Islet precursor cell (in vitro differentiated cells): ENCODE measurements around the gene HBQ1.
"Not testable (repeated sequence)": the region's sequence is repeated elsewhere in the genome, so short reads cannot be mapped to it uniquely, and the experiment has no call there.

Experiments used
- DNase-seq: peaks from one replicate; pipeline ENCODE4 v3.0.0-alpha.2; 2018

HBQ1 gene

DNA sequence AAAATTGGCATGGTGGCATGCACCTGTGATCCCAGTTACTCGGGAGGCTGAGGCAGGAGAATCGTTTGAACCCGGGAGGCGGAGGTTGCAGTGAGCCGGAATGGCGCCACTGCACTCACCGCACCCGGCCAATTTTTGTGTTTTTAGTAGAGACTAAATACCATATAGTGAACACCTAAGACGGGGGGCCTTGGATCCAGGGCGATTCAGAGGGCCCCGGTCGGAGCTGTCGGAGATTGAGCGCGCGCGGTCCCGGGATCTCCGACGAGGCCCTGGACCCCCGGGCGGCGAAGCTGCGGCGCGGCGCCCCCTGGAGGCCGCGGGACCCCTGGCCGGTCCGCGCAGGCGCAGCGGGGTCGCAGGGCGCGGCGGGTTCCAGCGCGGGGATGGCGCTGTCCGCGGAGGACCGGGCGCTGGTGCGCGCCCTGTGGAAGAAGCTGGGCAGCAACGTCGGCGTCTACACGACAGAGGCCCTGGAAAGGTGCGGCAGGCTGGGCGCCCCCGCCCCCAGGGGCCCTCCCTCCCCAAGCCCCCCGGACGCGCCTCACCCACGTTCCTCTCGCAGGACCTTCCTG, at the start of gene HBQ1:
Gene HBQ1, plus strand, starts transcription at position 359 of the 575 bp plus-strand sequence. Its CDS starts 28 bp downstream, at position 387.
- peak; percentile 78 for DNase-seq

DNA sequence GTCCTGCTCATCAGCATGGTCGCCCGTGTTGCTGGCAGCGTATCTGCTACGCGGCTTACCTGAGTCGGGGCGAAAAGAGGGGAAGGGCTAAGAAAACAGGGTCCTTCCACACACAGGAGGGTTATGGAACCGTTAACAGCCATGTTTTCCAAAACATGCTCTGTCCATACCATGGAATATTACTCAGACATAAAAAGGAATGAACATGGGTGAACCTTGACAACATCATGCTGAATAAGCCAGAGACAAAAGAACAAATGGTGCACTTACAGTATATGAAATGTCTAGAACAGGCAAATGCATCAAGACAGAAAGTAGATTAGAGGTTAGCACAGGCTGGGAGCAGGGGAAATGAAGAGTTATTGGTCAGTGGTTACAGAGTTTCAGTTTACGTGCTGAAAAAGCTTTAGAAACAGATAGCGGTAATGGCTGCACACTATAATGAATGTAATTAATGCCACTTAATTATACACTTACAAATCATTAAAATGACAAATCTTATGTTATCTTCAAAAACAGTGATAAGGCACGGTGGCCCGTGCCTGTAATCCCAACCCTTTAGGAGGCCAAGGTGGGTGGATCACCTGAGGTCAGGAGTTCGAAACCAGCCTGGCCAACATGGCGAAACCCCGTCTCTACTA, 49.6 kb upstream of the HBQ1 start:
- DNase-seq = no peak

DNA sequence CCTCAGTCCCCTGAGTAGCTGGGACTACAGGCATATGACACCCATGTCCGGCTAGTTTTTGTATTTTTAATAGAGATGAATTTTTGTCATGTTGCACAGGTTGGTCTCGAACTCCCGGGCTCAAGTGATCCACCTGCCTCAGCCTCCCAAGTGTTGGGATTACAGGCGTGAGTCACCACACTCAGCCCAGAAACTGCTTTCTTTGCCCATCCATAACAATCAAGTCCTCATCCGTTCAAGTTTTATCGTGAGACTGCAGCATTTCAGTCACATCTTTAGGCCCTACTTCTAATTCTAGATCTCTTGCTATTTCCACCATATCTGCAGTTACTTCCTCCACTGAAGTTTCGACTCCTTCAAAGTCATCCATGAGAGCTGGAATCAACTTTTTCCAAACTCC, 48.1 kb upstream of the HBQ1 start:
- no peak for DNase-seq

- no peak for DNase-seq
Measured at GRCh38 chr16:133716-134115, 46.5 kb upstream of the HBQ1 start.

DNA sequence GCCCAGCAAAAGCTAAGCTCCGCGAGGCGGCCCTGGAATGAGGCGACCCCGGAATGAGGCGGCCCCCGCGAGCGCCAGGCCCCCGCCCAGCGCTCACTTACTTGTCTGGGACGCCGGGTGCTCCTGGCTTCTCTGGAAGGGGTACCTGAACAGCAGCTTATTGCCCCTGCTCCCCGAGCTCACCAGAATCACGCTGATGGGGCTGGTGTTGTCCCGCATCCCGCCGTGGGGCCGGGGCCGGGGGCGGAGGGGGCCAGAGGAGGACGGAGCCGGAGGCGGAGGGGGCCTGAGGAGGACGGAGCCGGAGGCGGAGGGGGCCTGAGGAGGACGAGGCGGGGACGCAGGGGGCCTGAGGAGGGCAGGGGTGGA, 42.2 kb upstream of the HBQ1 start:
- DNase-seq = no peak

DNA sequence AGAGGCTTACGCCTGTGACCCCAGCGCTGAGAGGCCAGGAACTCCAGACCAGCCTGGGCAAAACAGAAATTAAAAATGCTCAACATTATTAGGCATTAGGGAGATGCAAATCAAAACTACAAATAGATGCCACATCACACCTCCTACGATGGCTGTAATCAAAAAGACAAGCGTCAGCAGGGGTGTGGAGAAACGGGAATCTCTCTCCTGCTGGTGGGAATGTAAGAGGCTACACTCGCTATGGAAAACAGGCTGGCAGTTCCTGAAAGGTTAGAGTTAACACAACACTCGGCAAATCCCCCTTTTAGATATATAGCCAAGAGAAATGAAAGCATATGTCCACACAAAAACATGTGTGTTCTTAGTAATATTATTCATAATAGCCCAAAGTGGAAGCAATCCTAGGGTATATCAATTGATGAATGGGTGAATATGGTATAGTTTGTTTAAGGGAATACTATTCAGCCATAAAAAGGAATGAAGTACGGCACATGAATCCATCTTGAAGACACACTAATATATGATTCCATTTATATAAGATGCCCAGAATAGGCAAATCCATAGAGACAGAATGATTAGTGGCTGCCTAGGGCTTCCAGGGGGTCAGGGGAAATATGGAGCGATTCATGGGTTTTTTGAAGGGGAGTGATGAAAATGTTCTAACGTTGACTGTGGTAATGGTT, 39.9 kb upstream of the HBQ1 start:
- no peak for DNase-seq

GRCh38 chr16:142405-142967, 37.8 kb upstream of the HBQ1 start:
- DNase-seq = no peak

GRCh38 chr16:143047-143446, 37.2 kb upstream of the HBQ1 start:
- DNase-seq = no peak

DNA sequence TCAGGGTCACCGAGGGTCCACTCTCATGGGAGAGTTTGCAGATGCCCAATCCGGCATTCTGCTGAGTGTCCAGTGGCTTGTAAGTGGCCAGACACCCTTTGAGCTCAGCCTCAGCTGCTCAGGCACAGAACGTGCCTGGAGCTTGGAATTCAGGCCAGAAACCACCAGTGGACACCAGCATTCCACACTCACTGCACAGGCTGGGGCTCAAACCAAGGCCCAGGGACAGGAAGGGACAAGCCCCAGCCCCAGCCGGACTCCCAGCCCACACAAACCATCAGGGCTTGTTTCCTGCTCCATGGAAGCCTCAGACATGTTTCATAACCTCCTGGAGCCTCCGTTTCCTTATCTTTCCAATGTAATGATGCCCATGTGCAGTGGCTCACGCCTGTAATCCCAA, 36.8 kb upstream of the HBQ1 start:
- no peak for DNase-seq

DNA sequence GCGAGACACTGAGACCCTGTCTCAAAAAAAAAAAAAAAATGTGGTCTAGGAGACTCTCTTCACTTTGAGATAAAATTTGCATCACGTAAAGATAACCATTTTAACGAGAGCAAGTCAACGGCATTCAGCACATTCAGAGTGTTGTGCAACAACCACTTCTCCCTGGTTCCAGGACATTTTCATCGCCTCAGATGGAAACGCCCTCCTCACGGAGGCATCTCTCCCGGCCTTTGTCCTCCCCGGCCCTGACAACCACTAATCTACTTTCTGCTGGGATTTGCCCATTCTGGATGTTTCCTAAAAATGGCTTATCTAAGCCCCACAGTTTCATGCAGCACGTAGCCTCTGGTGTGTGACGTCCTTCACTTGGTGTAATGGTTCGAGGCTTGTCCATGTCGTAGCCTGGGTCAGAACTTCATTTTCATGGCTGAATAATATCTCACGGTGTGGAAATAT, 35.4 kb upstream of the HBQ1 start:
- no peak for DNase-seq

DNA sequence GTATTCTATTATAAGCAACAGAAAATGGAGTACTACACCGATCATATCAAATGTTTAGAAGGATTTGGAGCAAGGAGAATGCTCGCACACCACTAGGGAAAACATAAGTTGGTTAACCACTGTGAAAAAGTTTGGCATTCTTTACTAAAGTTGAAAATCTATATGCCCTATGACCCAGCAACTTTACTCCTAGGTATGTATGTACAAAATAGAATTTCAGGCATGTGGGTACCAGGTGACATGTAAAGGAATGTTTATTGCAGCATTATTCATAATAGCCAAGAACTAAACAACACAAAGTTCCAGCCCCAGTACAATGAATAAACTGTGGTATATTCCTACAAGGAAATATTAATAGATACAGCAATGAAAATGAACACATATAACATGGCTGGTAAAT, 33.6 kb upstream of the HBQ1 start:
- DNase-seq = no peak

DNA sequence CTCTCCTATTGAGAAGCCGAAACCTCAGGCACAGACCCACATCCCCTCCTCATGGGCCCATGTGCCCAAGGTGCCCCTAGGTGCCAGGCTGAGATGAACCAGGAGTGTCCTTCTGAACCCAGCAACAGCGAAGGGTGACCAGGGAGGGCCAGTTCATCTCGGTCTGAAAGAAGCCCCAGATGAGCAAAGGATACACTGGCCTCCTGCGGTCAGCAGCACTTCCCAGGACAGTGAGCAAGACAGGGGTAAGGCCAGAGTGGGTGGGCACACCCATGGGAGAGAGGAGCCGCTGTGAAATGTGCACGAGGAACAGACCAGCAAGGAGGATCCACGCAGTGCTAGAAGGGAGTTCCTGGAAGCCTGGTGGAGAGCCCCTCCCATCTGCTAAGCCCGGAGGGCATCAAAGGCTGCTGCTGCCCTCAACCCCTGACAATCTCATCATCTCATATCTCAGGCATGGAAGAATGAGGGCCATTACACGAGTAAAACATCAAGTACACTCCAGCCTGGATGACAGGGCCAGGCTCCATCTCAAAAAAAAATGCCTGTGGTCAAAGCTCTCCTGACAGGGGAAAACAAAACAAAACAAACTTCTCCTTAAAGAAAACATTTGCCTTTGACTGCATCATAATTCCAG, 31.1 kb upstream of the HBQ1 start:
- no peak for DNase-seq

GRCh38 chr16:152141-153128, 27.8 kb upstream of the HBQ1 start, which contains the start of gene HBZ:
HBZ (plus strand) TSS chr16:152644; CDS start chr16:152910, 266 bp downstream.
- no peak for DNase-seq

DNA sequence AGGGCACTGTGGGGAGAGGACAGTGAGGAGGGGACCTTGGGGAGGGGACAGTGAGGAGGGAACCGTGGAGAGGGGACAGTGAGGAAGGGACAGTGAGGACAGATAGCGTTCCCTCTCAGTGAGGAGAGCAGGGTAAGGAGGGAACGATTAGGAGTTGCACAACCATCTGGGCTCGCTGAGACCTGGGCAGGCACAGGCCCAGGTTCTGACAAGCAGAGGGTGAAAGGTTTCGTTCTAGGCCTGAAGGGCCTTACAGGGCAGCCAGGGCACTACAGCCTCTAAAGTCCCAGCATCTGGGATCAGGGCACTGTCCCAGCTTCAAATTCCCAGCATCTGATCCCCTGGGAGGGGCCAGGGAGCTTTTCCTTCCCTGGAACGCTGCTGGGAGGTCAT, 27.1 kb upstream of the HBQ1 start:
- not testable (repeated sequence) for DNase-seq

- DNase-seq = not testable (repeated sequence)
Measured at GRCh38 chr16:153550-154216, 26.6 kb upstream of the HBQ1 start.

- peak; percentile 70 for DNase-seq
Measured at GRCh38 chr16:154217-155030, 25.8 kb upstream of the HBQ1 start.

- DNase-seq = no peak
Measured at GRCh38 chr16:155031-155398, 25.2 kb upstream of the HBQ1 start.

DNA sequence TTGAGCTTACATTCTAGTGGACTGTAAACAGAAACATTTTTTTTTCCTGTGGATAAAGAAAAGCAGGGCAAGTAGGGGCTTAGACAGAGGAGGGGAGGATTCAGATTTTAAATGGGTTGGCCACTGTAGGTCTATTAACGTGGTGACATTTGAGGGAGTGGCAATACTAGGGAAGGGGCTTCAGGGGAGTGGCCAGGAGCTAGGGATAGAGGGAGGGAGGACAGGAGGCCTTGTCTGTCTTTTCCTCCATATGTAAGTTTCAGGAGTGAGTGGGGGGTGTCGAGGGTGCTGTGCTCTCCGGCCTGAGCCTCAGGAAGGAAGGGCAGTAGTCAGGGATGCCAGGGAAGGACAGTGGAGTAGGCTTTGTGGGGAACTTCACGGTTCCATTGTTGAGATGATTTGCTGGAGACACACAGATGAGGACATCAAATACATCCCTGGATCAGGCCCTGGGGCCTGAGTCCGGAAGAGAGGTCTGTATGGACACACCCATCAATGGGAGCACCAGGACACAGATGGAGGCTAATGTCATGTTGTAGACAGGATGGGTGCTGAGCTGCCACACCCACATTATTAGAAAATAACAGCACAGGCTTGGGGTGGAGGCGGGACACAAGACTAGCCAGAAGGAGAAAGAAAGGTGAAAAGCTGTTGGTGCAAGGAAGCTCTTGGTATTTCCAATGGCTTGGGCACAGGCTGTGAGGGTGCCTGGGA, 21.0 kb upstream of the HBQ1 start:
- DNase-seq = no peak

GRCh38 chr16:160242-160641, 20.0 kb upstream of the HBQ1 start:
- not testable (repeated sequence) for DNase-seq

GRCh38 chr16:160691-161190, 19.5 kb upstream of the HBQ1 start:
- DNase-seq = no peak
